GM19438 (cell line): ENCODE measurements around the gene KRTAP21-3.

ENCODE experiments used
- ATAC-seq: cut with Tn5 transposase; IDR thresholded peaks from one replicate; pipeline ENCODE4 v1.9.1; 2021; ENCODE audit warnings: low read depth; ENCODE audit not compliant: unreplicated experiment

KRTAP21-3 gene

DNA sequence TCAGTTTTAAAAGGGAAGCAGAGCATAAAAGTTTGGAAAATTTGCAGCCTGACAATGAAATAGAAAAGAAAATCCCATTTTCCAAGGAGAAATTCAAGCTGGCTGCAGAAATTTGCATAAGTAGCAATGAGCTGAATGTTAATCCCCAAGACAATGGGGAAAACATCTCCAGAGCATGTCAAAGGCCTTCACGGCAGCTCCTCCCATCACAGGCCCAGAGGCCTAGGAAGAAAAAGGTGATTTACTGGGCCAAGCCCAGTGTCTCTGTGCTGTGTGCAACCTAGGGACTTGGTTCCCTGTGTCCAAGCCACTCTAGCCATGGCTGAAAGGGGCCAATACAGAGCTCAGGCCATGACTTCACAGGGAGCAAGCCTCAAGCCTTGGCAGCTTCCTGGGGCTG lies 49.8 kb downstream of the KRTAP21-3 start:
- no peak for ATAC-seq
